ENCODE data around the gene RAMP2.

Gene RAMP2

DNA sequence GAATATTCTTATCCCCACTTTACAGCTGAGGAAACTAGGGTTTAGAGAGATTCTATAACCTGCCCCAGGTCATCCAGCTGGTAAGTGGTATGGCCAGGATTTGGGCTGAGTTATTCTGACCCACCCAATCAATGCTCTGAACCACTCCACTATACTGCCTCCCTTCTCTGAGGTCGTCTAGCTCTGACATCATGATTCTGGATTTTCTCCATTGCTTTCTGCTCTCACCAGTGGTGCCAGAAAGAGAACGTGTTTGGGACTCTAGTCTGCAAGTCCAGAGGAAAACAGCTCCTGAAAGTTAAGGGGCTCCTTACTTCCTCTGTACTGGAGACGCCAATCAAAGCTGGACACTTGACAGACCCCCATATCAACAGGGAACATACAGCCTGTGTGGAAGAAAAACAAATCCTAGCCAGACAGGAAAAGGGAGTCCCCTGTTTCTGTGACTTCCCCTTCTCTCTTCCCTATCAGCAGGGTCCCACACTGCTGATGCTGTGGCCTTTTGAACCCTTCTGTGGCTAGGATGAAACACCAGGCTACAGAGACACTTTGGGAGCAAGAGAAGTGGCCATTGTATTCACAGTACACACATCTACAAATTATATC lies 10.2 kb upstream of the RAMP2 start:
- TF ChIP-seq, protein P1, sequence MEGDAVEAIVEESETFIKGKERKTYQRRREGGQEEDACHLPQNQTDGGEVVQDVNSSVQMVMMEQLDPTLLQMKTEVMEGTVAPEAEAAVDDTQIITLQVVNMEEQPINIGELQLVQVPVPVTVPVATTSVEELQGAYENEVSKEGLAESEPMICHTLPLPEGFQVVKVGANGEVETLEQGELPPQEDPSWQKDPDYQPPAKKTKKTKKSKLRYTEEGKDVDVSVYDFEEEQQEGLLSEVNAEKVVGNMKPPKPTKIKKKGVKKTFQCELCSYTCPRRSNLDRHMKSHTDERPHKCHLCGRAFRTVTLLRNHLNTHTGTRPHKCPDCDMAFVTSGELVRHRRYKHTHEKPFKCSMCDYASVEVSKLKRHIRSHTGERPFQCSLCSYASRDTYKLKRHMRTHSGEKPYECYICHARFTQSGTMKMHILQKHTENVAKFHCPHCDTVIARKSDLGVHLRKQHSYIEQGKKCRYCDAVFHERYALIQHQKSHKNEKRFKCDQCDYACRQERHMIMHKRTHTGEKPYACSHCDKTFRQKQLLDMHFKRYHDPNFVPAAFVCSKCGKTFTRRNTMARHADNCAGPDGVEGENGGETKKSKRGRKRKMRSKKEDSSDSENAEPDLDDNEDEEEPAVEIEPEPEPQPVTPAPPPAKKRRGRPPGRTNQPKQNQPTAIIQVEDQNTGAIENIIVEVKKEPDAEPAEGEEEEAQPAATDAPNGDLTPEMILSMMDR (IDR thresholded peaks at IDR 0.05; ENCODE audit: borderline replicate concordance, control extremely low read depth, extremely low read depth, insufficient read depth, missing control alignments) = no peak
- DNase-seq (ENCODE audit: low spot score) = no peak
- in situ Hi-C loops (cut with MboI; ENCODE audit: low sequenced_read_pairs, unreplicated experiment) = no loop called here

DNA sequence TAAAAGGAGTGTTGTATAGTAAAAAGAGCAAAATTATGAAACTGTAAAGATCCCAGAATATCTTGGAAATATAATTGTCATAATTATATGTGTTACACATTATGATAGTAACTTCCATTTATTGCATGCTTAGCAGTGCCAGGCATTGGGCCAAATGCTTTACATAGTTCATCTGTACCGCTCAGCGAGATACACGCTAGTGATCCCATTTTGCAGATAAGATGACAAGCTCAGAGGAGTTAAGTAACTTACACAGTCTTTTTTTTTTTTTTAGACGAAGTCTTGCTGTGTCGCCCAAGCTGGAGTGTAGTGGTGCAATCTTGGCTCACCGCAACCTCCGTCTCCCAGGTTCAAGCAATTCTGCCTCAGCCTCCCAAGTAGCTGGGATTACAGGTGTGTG lies 9.4 kb upstream of the RAMP2 start:
- in situ Hi-C loops (cut with MboI; ENCODE audit: low sequenced_read_pairs, unreplicated experiment) = no loop called here
- TF ChIP-seq, protein P1 (IDR thresholded peaks at IDR 0.05; ENCODE audit: borderline replicate concordance, control extremely low read depth, extremely low read depth, insufficient read depth, missing control alignments) = no peak
- DNase-seq (ENCODE audit: low spot score) = no peak

DNA sequence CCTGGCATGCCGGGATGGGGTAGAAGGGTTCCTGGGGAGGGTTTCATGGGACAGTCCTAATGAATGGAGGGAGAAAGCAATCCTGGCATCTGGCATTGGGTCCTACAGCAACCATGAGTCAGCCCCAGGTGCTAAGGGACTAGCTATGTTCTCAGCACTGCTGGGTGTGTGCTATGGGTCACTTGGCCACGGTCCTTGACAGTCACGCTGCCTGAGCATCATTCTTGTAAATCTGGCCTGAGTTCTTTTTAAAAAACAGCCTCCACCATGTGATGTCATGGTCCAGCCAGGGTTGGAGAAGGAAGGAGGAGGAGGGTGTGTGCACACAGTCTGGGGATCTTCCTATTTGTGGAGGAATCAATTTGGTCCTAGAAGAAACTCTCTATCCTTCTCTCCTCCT lies 6.2 kb upstream of the RAMP2 start:
- TF ChIP-seq, protein P1 (IDR thresholded peaks at IDR 0.05; ENCODE audit: borderline replicate concordance, control extremely low read depth, extremely low read depth, insufficient read depth, missing control alignments) = no peak
- DNase-seq (ENCODE audit: low spot score) = no peak
- in situ Hi-C loops (cut with MboI; ENCODE audit: low sequenced_read_pairs, unreplicated experiment) = no loop called here

- TF ChIP-seq, protein P1 (IDR thresholded peaks at IDR 0.05; ENCODE audit: borderline replicate concordance, control extremely low read depth, extremely low read depth, insufficient read depth, missing control alignments) = no peak
- peak; percentile 52 for DNase-seq (ENCODE audit: low spot score)
- in situ Hi-C loops (cut with MboI; ENCODE audit: low sequenced_read_pairs, unreplicated experiment) = no loop called here
These were observed 910 bp upstream of the RAMP2 start for GRCh38 chr17:42759982-42760651.

GRCh38 chr17:42761638-42762037 lies 611 bp downstream of the RAMP2 start:
- DNase-seq (ENCODE audit: low spot score) = no peak
- in situ Hi-C loops (cut with MboI; ENCODE audit: low sequenced_read_pairs, unreplicated experiment) = no loop called here
- TF ChIP-seq, protein P1 (IDR thresholded peaks at IDR 0.05; ENCODE audit: borderline replicate concordance, control extremely low read depth, extremely low read depth, insufficient read depth, missing control alignments) = no peak

- in situ Hi-C loops (cut with MboI; ENCODE audit: low sequenced_read_pairs, unreplicated experiment) = no loop called here
- DNase-seq (ENCODE audit: low spot score) = no peak
- TF ChIP-seq, protein P1 (IDR thresholded peaks at IDR 0.05; ENCODE audit: borderline replicate concordance, control extremely low read depth, extremely low read depth, insufficient read depth, missing control alignments) = no peak
These were observed 5.1 kb downstream of the RAMP2 start for GRCh38 chr17:42766124-42766523.

All from GM13976 (cell line).